CD4-positive, alpha-beta T cell treated with Interleukin-17A for 4 hours (primary cell): ENCODE measurements around the gene DAPK1.
A peak's percentile ranks its signal among the peaks of the same experiment; 100 is the strongest.

Experiments
- DNase-seq: peaks from one replicate; pipeline ENCODE4 v3.0.0-alpha.2; 2020; ENCODE audit warnings: mixed read lengths

The DAPK1 gene

DNA sequence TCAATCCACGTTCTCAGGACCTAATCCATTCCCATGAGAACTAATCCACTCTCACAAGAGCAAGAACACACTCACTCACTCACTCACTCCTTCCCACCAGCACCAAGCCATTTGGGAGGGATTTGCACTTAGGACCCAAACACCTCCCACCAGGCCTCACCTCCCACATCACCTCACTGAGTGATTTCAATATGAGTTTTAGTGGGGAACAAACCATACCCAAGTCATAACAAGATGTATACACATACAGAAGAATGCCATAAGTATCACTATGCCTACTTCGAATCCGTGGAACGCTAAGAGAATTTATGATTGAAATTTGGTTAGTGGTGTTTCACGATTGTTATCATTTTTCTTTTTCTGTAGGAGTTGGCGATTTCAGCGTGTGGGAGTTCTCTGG lies 199.0 kb downstream of the DAPK1 start:
- DNase-seq = no peak

DNA sequence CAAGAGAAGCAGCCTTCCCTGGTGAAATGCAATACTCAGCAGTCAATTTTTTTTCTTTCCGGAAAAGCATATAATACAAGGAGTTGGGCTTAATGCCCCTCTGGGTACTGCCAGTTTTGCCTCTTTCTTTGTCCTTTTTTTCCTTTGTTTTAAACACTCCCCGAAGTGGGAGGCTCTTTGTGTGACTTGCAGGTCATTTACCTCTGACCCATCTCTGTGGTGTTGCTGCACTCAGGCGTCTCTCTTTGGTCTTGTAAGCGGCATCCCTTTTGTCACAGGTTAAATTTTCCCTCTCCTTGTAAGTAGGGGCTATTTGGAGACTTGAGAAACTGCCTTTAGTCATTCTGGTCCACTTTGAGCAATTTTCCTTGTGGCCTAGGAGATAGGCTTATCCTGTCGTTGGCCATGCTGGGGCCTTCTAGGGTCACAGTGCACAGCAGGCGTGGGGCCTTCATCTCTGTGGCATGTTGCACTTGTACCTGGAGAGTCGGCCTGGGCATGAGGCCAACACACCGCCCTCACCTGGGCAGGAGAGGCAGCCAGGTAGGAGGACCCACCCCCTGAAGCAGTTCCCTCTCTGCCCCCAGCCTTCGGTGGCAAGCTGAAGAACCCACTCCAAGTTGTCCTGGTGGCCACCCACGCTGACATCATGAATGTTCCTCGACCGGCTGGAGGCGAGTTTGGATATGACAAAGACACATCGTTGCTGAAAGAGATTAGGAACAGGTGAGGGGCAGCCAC lies 200.6 kb downstream of the DAPK1 start:
- no peak for DNase-seq

DNA sequence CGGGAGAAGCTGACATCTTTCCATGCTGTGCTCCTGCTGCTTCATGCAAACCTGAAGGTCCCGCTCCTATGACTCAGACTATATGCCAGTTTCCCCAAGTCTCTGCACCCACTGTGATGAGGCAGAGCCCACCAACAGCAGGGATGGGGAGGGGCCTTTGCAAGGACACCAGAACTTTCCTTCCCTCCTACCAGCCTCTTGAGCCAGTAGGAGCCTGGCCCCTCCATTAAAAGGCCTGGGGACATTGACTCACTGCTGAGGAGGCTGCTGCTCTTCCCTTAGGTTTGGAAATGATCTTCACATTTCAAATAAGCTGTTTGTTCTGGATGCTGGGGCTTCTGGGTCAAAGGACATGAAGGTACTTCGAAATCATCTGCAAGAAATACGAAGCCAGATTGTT lies 202.2 kb downstream of the DAPK1 start:
- DNase-seq = no peak

DNA sequence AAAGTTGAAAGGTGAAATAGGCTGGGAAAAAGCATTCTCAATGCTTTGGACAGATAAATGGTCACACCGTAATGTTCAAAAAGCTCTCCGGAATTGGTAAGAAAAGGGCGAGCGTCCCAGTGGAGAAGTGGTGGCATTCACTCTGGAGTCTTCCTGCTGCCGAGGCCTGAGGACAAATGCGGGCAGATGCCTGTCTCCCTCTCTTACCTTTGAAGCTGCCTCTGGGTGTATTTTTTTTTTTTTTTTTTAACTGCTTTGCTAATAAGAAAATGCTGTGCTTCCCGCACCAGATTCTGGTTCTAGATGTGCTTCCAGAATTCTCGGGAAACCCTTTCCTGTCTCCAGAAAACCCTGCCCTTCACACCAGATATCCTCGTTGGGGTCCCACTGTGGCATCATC lies 203.8 kb downstream of the DAPK1 start:
- no peak for DNase-seq

- no peak for DNase-seq
These were observed 204.3 kb downstream of the DAPK1 start for GRCh38 chr9:87701931-87702421.

DNA sequence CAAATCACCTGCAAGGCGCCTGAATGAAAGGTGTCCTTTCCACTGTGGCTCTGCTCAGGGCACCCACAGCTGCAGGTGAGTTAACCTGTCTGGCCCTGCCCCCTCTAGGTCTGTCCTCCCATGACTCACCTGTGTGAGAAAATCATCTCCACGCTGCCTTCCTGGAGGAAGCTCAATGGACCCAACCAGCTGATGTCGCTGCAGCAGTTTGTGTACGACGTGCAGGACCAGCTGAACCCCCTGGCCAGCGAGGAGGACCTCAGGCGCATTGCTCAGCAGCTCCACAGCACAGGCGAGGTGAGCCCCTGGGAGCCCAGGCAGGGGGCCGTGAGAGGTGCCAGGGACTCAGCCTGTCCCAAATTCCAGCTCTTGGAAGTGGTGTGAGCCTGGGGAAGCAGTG lies 205.3 kb downstream of the DAPK1 start:
- no peak for DNase-seq

DNA sequence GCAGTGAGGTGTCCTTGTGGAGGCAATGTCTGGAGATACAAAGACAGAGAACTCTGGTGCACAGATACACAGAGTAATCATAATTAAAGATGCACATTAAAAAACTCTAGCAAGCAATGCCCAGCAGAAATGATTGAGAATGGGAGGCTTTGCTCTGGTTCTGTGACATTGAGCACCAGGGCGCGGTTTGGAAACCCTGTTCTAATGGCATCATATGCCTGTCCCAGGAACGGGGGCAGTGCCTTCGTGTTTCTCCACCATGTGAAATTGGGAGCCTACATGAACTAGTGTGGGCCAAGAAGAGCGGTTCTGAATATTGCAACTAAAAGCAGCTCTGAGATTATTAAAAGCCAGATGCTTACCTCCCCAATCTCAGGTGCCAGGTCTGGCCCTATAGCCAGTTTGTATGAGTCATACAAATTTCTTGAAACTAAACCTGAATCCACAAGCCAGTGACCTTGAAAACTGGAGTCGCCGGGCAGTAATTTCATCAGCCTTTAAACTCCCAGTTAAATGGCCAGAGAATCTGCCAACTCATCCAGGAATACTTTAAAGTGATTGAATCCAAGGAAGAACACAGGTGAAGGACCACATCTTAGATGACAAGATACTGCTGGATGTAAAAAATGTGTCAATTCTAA lies 206.1 kb downstream of the DAPK1 start:
- DNase-seq = no peak

DNA sequence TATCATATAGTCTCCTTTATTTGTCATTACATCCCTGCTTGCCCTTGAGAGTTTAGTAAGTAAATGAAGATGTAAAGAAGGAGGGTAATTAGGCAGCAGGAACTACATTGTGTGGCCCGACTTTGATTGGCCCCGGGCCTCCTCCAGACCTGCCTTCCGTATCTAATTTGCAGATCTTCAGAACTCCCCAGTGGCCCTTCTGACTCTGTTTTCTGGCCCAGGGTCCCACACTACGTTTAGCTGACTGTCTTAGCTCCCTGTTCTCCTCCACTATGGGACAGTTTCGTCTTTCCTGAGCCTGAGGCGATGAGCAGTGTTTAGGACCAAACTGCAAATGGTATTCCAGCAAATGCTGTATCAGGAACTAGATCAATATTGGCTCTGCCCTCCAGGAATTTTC lies 206.7 kb downstream of the DAPK1 start:
- no peak for DNase-seq

- DNase-seq = no peak
These were observed 208.5 kb downstream of the DAPK1 start for GRCh38 chr9:87706066-87706739.

GRCh38 chr9:87707805-87708506 lies 210.3 kb downstream of the DAPK1 start:
- no peak for DNase-seq

DNA sequence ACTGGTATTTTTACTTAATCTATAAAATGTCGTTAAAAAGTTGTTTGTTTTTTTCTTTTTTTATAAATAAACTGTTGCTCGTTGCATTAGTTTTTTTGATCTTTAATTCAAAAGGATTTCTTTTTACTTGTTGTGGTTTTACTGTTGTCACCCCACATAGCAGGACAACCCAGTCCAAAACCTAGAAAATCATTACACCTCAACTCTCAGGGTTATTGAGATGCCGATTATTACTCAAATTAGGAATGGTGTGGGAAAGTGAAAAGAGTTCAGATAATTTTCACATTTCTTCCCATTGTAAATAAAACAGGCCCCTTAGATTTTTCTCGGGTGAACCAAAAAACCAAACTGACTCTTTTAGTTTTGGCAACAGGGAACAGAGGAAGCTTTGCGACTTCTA lies 210.9 kb downstream of the DAPK1 start:
- no peak for DNase-seq

DNA sequence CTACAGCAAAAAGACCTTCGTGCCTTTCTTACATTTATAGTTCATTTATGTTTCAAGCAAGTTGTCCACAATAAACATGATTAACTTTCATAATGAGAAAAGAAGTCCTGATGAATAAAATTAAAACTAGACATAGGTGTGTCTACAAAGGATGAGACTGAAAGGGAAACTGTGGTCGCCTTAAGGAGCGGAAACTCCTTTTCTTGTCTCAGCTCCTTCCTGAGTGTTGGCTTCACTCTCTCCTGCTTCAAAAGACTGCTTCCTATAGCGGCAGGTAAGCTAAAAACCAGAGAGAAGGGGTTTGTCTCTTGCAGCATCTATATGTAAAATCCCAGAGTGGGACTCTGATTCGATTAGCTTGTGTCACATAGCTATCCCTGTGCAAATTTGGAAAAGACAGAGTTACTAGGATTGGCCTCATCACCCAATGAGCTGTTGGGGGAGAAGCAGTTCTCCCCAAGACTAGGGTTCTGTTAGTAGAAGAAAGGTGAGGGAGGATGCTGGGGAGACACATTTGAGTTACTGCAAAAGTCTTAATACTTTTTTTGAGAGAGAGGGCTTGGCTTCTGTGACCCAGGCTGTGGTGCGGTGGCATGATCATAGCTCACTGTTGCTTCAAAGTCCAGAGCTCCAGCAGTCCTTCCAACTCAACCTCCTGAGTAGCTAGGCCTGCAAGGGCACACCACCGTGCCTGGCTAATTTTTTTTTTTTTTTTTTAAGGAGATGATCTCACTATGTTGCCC lies 211.5 kb downstream of the DAPK1 start:
- DNase-seq = peak; percentile 60

DNA sequence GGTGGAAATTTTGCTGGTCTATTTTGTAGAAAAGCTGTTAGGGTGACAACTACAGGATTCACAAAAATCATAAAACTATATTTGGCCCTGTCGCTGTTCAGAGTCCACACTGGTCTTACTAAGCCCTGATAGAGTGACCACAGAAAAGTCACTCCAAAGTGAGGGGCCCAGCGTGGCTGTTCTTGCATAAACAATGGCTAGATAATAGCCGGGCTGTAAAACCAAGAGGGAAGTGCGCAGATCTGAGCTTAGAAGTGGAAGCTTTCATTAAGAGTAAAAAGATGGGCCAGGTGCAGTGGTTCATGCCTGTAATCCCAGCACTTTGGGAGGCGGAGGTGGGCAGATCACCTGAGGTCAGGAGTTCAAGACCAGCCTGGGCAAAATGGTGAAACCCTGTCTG lies 212.8 kb downstream of the DAPK1 start:
- no peak for DNase-seq

GRCh38 chr9:87711857-87712800 lies 214.5 kb downstream of the DAPK1 start:
- no peak for DNase-seq

DNA sequence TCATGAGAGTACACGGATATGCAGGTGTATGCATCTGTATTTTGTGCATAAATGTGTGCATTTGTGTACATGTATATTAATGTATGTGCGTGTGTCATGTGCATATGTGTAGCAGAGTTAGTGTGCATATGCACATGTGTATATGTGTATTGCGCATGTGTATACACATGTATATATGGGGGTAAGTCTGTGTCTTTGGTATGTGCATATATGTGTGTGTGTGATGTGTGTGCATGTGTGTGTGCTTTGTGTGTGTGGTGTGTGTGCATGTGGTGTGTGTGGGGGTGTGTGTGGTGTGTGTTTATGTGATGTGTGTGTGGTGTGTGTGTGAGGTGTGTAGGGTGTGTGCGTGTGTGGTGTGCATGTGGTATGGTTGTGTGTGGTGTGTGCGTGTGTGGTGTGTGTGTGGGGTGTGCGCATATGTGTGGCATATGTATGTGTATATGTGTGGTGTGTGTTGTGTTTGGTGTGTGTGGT lies 215.2 kb downstream of the DAPK1 start:
- no peak for DNase-seq

GRCh38 chr9:87713278-87713987 lies 215.8 kb downstream of the DAPK1 start:
- DNase-seq = peak; percentile 42

DNA sequence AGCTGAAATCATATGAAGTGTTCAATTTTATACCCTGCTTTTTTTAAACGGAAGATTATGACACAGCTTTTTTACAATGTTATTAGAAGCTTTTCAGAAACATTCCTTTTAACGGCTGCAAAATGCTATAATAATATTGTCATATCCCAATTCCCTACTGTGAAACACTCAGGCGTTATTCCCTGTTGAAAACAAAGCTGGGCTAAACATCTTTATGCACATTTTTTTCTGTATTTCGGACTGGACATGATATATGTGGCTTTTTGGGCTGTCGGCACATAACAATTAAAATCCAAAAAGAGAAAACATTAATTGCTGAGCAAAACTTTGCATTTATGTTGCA lies 216.3 kb downstream of the DAPK1 start:
- no peak for DNase-seq

GRCh38 chr9:87714819-87715218 lies 217.2 kb downstream of the DAPK1 start:
- DNase-seq = no peak

DNA sequence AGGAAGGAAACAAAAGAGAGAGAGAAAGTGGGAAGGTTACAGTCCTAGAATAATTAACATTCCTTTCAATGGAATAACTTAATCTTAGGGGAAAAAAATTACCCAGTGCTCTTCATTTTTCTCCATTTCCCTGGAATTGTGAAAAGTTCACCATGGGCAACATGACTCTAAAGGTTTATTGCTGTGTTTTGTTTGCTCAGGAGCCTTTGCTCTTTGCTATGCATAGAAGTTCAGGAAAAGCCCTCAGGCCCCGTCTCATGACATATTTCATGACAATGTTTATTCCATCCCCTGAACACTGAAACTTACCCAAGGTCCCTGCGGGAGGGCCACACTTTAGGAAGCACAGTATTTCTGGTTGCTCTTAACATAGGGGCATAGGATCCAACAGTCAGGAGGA lies 218.5 kb downstream of the DAPK1 start:
- no peak for DNase-seq

DNA sequence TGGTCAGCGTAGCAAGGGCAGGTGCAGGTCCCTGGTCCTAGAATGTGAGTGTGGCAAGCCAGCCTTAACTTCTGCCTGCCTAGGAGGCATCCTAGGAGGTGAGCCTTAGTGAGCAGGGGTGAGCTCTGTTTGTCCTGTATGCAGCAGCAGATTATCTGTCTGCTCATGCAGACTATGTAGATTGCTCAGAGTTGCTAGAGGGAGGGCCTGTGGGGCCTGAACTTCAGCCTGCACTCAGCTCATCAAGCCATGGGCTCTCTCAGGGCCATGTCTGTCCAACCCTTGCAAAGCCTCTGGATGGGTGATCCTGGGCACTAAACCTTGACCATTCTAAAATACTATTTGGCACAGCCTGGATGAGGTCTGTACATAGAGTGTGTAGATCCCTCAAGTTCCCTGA lies 219.8 kb downstream of the DAPK1 start:
- no peak for DNase-seq

DNA sequence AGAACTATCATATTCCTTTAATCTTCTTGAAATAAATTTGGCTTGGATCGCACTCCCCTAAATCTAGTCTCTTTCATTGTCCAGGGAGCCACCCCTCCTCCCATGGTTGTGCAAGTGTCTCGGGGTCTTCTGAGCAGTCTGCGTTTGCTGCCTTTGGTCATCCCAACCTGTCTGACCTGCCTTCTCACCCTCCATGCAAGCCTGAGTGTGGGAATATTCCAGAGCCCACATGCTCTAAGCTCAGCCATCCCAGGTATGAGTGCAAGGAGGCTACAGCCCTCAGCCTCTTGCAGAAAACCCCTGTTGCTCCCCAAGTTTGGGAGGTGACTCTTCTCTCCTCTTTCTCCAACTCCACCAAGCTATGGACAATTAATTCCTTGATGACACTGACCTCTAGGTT lies 220.6 kb downstream of the DAPK1 start:
- DNase-seq = no peak
